Uterus (tissue), 2 donors: Measurements from ENCODE around the gene GNG7.

Experiments used
- POLR2A ChIP-seq, 2 donors: fragments of 450-650 bp; IDR thresholded peaks; one replicate each; pipeline ENCODE4 v1.6.1; 2016; ENCODE audit warnings: antibody characterized with exemption in 2 of 2, mild to moderate bottlenecking in 1 of 2, moderate library complexity in 1 of 2
- TF ChIP-seq, protein P1 (sequence below), 4 experiments: fragments of 200-600 bp in 2 of 4; fragments of 450-650 bp in 2 of 4; sonication (generic) in 2 of 4; IDR thresholded peaks; one replicate each; pipeline ENCODE4 v1.5.1; 2016 to 2019; ENCODE audit warnings: antibody characterized with exemption in 4 of 4, mild to moderate bottlenecking in 2 of 4, moderate library complexity in 1 of 4

GRCh38 chr19:2487842-2488241, 214.7 kb downstream of the GNG7 start:
- TF ChIP-seq, protein P1, sequence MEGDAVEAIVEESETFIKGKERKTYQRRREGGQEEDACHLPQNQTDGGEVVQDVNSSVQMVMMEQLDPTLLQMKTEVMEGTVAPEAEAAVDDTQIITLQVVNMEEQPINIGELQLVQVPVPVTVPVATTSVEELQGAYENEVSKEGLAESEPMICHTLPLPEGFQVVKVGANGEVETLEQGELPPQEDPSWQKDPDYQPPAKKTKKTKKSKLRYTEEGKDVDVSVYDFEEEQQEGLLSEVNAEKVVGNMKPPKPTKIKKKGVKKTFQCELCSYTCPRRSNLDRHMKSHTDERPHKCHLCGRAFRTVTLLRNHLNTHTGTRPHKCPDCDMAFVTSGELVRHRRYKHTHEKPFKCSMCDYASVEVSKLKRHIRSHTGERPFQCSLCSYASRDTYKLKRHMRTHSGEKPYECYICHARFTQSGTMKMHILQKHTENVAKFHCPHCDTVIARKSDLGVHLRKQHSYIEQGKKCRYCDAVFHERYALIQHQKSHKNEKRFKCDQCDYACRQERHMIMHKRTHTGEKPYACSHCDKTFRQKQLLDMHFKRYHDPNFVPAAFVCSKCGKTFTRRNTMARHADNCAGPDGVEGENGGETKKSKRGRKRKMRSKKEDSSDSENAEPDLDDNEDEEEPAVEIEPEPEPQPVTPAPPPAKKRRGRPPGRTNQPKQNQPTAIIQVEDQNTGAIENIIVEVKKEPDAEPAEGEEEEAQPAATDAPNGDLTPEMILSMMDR (IDR thresholded peaks at IDR 0.05) = no peak
- TF ChIP-seq POLR2A (IDR thresholded peaks at IDR 0.05) = no peak
